ENCODE results near the gene KCNMA1. TPM values are rescaled to one million over a fixed set of nuclear protein-coding genes. Genes with fewer than 3 reads are reported as not detected.

KCNMA1 gene
- total RNA-seq, 1 donor, result 77.8 TPM

- H2AFZ ChIP-seq (ENCODE audit: low read length), result no peak overlapping the region
- no peak overlapping the region for H3K27ac ChIP-seq (ENCODE audit: low read depth, low read length)
- no peak overlapping the region for H3K4me3 ChIP-seq (ENCODE audit: insufficient read depth, low read length)
- no peak for DNase-seq (ENCODE audit: insufficient read length, low spot score, missing footprints)
- H3K36me3 ChIP-seq (ENCODE audit: insufficient read depth, low read length), result no peaks in the 10 kb centered on the region
- H3K27me3 ChIP-seq (ENCODE audit: insufficient read depth, low read length), result no peaks in the 10 kb centered on the region
- H3K4me2 ChIP-seq (ENCODE audit: insufficient read depth, low read length), result no peak overlapping the region
- H3K79me2 ChIP-seq (ENCODE audit: insufficient read depth, low read length), result no peaks in the 10 kb centered on the region
- no peaks in the 10 kb centered on the region for H4K20me1 ChIP-seq (ENCODE audit: insufficient read depth, low read length)
- TF ChIP-seq, protein P1, sequence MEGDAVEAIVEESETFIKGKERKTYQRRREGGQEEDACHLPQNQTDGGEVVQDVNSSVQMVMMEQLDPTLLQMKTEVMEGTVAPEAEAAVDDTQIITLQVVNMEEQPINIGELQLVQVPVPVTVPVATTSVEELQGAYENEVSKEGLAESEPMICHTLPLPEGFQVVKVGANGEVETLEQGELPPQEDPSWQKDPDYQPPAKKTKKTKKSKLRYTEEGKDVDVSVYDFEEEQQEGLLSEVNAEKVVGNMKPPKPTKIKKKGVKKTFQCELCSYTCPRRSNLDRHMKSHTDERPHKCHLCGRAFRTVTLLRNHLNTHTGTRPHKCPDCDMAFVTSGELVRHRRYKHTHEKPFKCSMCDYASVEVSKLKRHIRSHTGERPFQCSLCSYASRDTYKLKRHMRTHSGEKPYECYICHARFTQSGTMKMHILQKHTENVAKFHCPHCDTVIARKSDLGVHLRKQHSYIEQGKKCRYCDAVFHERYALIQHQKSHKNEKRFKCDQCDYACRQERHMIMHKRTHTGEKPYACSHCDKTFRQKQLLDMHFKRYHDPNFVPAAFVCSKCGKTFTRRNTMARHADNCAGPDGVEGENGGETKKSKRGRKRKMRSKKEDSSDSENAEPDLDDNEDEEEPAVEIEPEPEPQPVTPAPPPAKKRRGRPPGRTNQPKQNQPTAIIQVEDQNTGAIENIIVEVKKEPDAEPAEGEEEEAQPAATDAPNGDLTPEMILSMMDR (IDR thresholded peaks at IDR 0.05; ENCODE audit: extremely low read depth, low read depth, low read length), result no peak
- peaks cover 5% of the 10 kb centered on the region for H3K4me1 ChIP-seq (ENCODE audit: insufficient read depth, low read length)
- H3K9me3 ChIP-seq (ENCODE audit: low read depth, low read length), result no peaks in the 10 kb centered on the region
Observed at GRCh38 chr10:77315496-77316129, 322.0 kb downstream of the KCNMA1 start.

DNA sequence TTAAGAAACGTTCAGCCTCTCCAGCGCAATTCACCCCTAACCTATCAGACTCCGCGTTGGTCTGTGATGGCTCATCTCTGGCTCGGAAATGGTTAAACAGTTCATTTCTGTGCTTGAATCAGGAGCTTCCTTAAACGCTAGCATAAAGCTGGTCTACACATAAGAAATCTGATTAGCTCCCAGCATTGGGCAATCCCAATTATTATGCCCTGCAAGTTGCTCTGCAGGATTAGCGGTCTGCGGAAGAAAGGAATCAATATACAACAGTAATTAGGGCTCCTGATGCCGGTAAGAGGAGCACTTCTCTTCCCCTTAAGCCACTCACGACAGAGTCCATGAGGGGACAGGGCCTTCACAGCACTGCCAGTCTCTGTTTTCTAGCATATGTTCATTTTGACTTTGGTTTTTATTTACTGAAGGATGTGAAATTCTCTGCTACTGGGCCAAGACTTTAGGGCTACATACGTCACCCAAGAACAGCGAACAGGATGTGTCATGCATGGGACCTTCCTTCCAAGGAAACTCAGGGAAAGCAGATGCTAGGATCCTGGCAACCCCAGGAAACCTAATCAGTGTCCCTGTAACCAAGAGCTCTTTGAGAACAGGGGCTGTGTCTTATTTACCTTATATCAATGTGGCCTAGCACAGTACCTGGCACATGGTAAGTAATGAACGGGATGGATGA is 324.4 kb downstream of the KCNMA1 start:
- Histone ChIP-seq H4K20me1 (ENCODE audit: insufficient read depth, low read length) (no peaks in the 10 kb centered on the region), H3K79me2 (ENCODE audit: insufficient read depth, low read length) (no peaks in the 10 kb centered on the region), H3K4me2 (ENCODE audit: insufficient read depth, low read length) (no peak overlapping the region), H3K9me3 (ENCODE audit: low read depth, low read length) (no peaks in the 10 kb centered on the region), H3K4me3 (ENCODE audit: insufficient read depth, low read length) (no peak overlapping the region), H3K36me3 (ENCODE audit: insufficient read depth, low read length) (no peaks in the 10 kb centered on the region), H3K4me1 (ENCODE audit: insufficient read depth, low read length) (no peaks in the 10 kb centered on the region), H2AFZ (ENCODE audit: low read length) (no peak overlapping the region), H3K27ac (ENCODE audit: low read depth, low read length) (no peak overlapping the region), H3K27me3 (ENCODE audit: insufficient read depth, low read length) (no peaks in the 10 kb centered on the region)
- TF ChIP-seq, protein P1 (IDR thresholded peaks at IDR 0.05; ENCODE audit: extremely low read depth, low read depth, low read length), result no peak
- no peak for DNase-seq (ENCODE audit: insufficient read length, low spot score, missing footprints)

- Histone ChIP-seq H3K36me3 (ENCODE audit: insufficient read depth, low read length) (no peaks in the 10 kb centered on the region), H3K4me1 (ENCODE audit: insufficient read depth, low read length) (peaks cover 6% of the 10 kb centered on the region), H3K4me3 (ENCODE audit: insufficient read depth, low read length) (no peak overlapping the region), H4K20me1 (ENCODE audit: insufficient read depth, low read length) (no peaks in the 10 kb centered on the region), H3K9me3 (ENCODE audit: low read depth, low read length) (no peaks in the 10 kb centered on the region), H3K27ac (ENCODE audit: low read depth, low read length) (no peak overlapping the region), H3K79me2 (ENCODE audit: insufficient read depth, low read length) (no peaks in the 10 kb centered on the region), H3K4me2 (ENCODE audit: insufficient read depth, low read length) (no peak overlapping the region), H3K27me3 (ENCODE audit: insufficient read depth, low read length) (no peaks in the 10 kb centered on the region), H2AFZ (ENCODE audit: low read length) (no peak overlapping the region)
- no peak for DNase-seq (ENCODE audit: insufficient read length, low spot score, missing footprints)
- TF ChIP-seq, protein P1 (IDR thresholded peaks at IDR 0.05; ENCODE audit: extremely low read depth, low read depth, low read length), result no peak
Observed at GRCh38 chr10:77311186-77311585, 326.4 kb downstream of the KCNMA1 start.

GRCh38 chr10:77310288-77310840 is 327.2 kb downstream of the KCNMA1 start:
- Histone ChIP-seq H3K79me2 (ENCODE audit: insufficient read depth, low read length) (no peaks in the 10 kb centered on the region), H3K27ac (ENCODE audit: low read depth, low read length) (no peak overlapping the region), H3K36me3 (ENCODE audit: insufficient read depth, low read length) (no peaks in the 10 kb centered on the region), H2AFZ (ENCODE audit: low read length) (no peak overlapping the region), H3K27me3 (ENCODE audit: insufficient read depth, low read length) (no peaks in the 10 kb centered on the region), H3K4me3 (ENCODE audit: insufficient read depth, low read length) (no peak overlapping the region), H3K4me2 (ENCODE audit: insufficient read depth, low read length) (no peak overlapping the region), H4K20me1 (ENCODE audit: insufficient read depth, low read length) (no peaks in the 10 kb centered on the region), H3K9me3 (ENCODE audit: low read depth, low read length) (no peaks in the 10 kb centered on the region), H3K4me1 (ENCODE audit: insufficient read depth, low read length) (peaks cover 10% of the 10 kb centered on the region)
- TF ChIP-seq, protein P1 (IDR thresholded peaks at IDR 0.05; ENCODE audit: extremely low read depth, low read depth, low read length), result no peak
- no peak for DNase-seq (ENCODE audit: insufficient read length, low spot score, missing footprints)

All from osteoblast (primary cell).